Upper lobe of left lung (tissue), 4 donors: ENCODE data around the gene TMEM63A.

Source experiments
- CTCF ChIP-seq, 6 experiments: fragments of 450-650 bp in 4 of 6; fragments of 200-600 bp in 2 of 6; sonication (generic) in 2 of 6; IDR thresholded peaks; one replicate each; pipeline ENCODE4 v1.5.1; 2016 to 2019; ENCODE audit warnings: antibody characterized with exemption in 6 of 6
- POLR2A ChIP-seq, 4 donors: fragments of 450-650 bp; IDR thresholded peaks; one replicate each; pipeline ENCODE4 v1.5.1; 2016 to 2017; ENCODE audit warnings: antibody characterized with exemption in 4 of 4, mild to moderate bottlenecking in 2 of 4

DNA sequence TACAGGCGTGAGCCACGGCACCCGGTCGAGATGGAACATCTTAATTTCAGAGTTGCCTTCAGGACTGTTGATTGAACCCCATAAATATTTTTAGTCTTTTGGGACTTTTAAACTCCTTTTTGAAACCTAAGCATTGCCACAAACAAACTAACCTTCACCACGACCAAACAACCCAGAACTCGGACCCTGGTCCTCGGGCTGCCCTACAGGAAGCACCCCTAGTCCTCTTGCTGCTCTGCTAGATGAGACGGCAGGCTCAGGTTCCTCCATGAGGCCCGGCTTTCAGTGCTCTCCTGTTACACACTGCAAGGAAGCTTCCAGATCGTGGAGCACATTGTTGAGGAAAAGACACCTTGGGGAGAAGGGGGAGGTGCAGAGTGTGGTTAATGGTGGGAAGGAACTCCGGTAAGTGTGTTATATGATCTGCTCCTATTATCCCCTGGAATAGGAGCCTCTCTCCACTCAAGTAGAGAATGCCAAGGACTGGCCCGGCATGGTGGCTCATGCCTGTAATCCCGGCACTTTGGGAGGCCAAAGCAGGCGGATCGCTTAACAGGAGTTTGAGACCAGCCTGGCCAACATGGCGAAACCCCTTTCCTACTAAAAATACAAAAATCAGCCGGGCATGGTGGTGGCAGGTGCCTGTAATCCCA, 66.5 kb downstream of the TMEM63A start:
- TF ChIP-seq POLR2A (IDR thresholded peaks at IDR 0.05) (no peak), CTCF (IDR thresholded peaks at IDR 0.05) (no peak)
